ENCODE measurements around the gene TSC22D3. TPM values are rescaled to one million over a fixed set of nuclear protein-coding genes. Genes with fewer than 3 reads are reported as not detected.

TSC22D3 gene
- total and polyA plus RNA-seq, 4 donors: 117 to 447 (median 303) TPM

GRCh38 chrX:107730991-107731766, 44.4 kb downstream of the TSC22D3 start:
- peaks cover 14 to 61% (median 28%) of the 10 kb centered on the region in 5 donors for H3K4me1 ChIP-seq (ENCODE audit: control insufficient read depth in 5 of 5, insufficient read depth in 5 of 5, low read length in 5 of 5)

GRCh38 chrX:107730298-107730655, 45.3 kb downstream of the TSC22D3 start:
- Histone ChIP-seq H3K27me3 (ENCODE audit: control insufficient read depth in 3 of 3, insufficient read depth in 3 of 3, low read length in 2 of 3) (peaks cover 0 to 17% (median 0%) of the 10 kb centered on the region in 3 donors), H3K9me3 (ENCODE audit: control insufficient read depth in 4 of 4, insufficient read depth in 3 of 4, low read length in 3 of 4) (peaks cover 0 to under 1% (median 0%) of the 10 kb centered on the region in 4 donors), H3K4me3 (no peak overlapping the region), H3K36me3 (ENCODE audit: control insufficient read depth in 4 of 4, insufficient read depth in 4 of 4, low read length in 4 of 4) (no peaks in the 10 kb centered on the region), H3K27ac (ENCODE audit: low read depth in 1 of 2, low read length in 1 of 2) (peak overlapping the region in 1 of 2 donors; percentile 68), H3K4me1 (ENCODE audit: control insufficient read depth in 5 of 5, insufficient read depth in 5 of 5, low read length in 5 of 5) (peaks cover 19 to 70% (median 28%) of the 10 kb centered on the region in 5 donors), H3K9ac (ENCODE audit: insufficient read depth in 1 of 2, low read length in 2 of 2) (no peak overlapping the region)
- ATAC-seq (ENCODE audit: insufficient read depth, low FRiP score): no peak
- WGBS, 2 donors: 61 to 72% methylated on average over 1 of the region's 1 CpG
- TF ChIP-seq, protein P1, sequence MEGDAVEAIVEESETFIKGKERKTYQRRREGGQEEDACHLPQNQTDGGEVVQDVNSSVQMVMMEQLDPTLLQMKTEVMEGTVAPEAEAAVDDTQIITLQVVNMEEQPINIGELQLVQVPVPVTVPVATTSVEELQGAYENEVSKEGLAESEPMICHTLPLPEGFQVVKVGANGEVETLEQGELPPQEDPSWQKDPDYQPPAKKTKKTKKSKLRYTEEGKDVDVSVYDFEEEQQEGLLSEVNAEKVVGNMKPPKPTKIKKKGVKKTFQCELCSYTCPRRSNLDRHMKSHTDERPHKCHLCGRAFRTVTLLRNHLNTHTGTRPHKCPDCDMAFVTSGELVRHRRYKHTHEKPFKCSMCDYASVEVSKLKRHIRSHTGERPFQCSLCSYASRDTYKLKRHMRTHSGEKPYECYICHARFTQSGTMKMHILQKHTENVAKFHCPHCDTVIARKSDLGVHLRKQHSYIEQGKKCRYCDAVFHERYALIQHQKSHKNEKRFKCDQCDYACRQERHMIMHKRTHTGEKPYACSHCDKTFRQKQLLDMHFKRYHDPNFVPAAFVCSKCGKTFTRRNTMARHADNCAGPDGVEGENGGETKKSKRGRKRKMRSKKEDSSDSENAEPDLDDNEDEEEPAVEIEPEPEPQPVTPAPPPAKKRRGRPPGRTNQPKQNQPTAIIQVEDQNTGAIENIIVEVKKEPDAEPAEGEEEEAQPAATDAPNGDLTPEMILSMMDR (IDR thresholded peaks at IDR 0.05; ENCODE audit: control extremely low read depth, extremely low read depth): no peak
- DNase-seq: no peak

More at GRCh38 chrX:107730991-107731766, 44.4 kb downstream of the TSC22D3 start:
- 65 to 67% methylated on average over 9 of the region's 9 CpGs for WGBS, 2 donors
- H3K27me3 ChIP-seq (ENCODE audit: control insufficient read depth in 3 of 3, insufficient read depth in 3 of 3, low read length in 2 of 3): peaks cover 0 to 20% (median 0%) of the 10 kb centered on the region in 3 donors
- no peak overlapping the region for H3K9ac ChIP-seq (ENCODE audit: insufficient read depth in 1 of 2, low read length in 2 of 2)
- TF ChIP-seq, protein P1 (IDR thresholded peaks at IDR 0.05; ENCODE audit: control extremely low read depth, extremely low read depth): no peak
- ATAC-seq (ENCODE audit: insufficient read depth, low FRiP score) (no peak), DNase-seq (no peak)
- H3K9me3 ChIP-seq (ENCODE audit: control insufficient read depth in 4 of 4, insufficient read depth in 3 of 4, low read length in 3 of 4): peaks cover 0 to 2% (median 0%) of the 10 kb centered on the region in 4 donors
- H3K4me3 ChIP-seq: no peak overlapping the region
- H3K27ac ChIP-seq (ENCODE audit: low read depth in 1 of 2, low read length in 1 of 2): peak overlapping the region; percentile 65 to 72
- H3K36me3 ChIP-seq (ENCODE audit: control insufficient read depth in 4 of 4, insufficient read depth in 4 of 4, low read length in 4 of 4): no peaks in the 10 kb centered on the region

DNA sequence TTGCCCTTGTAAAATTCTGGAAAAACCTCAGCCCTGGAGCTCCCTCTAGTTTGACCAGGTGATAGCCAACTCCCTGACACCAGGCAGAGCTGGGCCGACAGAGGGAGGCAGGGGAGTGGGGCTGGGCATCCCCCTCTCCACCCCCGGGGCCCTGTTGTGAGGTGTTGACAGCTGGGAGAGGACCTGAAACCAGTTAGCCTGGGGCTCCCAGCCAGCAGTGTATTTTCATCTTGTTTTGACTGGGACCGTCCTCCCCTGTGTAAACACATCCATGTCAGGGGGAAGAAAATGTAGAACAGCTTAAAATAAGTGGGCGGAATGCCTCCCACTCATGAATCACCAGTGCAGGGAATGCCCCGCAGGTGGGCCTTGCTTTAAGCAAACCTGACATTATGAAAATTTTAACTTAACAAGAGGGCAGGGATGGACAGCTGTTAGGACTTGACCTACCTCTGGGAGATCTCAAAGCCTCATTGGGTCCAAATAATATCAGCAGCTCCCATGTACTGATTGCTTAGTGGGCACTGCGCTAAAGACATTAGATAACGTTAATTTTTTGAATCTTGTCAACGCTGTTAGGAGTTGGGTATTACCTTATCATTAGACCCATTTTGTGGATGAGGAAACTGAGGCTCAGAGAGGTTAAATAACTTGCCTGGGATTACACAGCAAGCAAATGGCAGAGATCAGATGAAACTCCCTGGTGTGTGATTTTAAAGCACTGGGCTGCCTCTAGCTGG, 45.9 kb downstream of the TSC22D3 start:
- DNase-seq: peak in 2 of 3 donors; percentile 37 to 48
- Histone ChIP-seq H3K27me3 (ENCODE audit: control insufficient read depth in 3 of 3, insufficient read depth in 3 of 3, low read length in 2 of 3) (peaks cover 0 to 19% (median 0%) of the 10 kb centered on the region in 3 donors), H3K4me3 (no peak overlapping the region), H3K9me3 (ENCODE audit: control insufficient read depth in 4 of 4, insufficient read depth in 3 of 4, low read length in 3 of 4) (no peaks in the 10 kb centered on the region), H3K27ac (ENCODE audit: low read depth in 1 of 2, low read length in 1 of 2) (peak overlapping the region; percentile 37 to 74), H3K4me1 (ENCODE audit: control insufficient read depth in 5 of 5, insufficient read depth in 5 of 5, low read length in 5 of 5) (peaks cover 19 to 74% (median 28%) of the 10 kb centered on the region in 5 donors), H3K9ac (ENCODE audit: insufficient read depth in 1 of 2, low read length in 2 of 2) (no peak overlapping the region), H3K36me3 (ENCODE audit: control insufficient read depth in 4 of 4, insufficient read depth in 4 of 4, low read length in 4 of 4) (no peaks in the 10 kb centered on the region)
- ATAC-seq (ENCODE audit: insufficient read depth, low FRiP score): no peak
- WGBS, 2 donors: 66 to 87% methylated on average over 7 to 8 of the region's 8 CpGs
- TF ChIP-seq, protein P1 (IDR thresholded peaks at IDR 0.05; ENCODE audit: control extremely low read depth, extremely low read depth): no peak
